Neutrophil (primary cell): ENCODE data around the gene FAM83E.

Experiments used
- H3K27ac ChIP-seq: fragments of 200-600 bp; sonication (generic); 2 replicates; pipeline ENCODE4 v1.5.1; 2016; ENCODE audit warnings: mild to moderate bottlenecking, moderate library complexity
- H3K27me3 ChIP-seq: fragments of 200-600 bp; sonication (generic); 2 replicates; pipeline ENCODE4 v1.6.0; 2016; ENCODE audit warnings: mild to moderate bottlenecking
- H3K36me3 ChIP-seq: fragments of 200-600 bp; sonication (generic); 2 replicates; pipeline ENCODE4 v1.5.1; 2017
- H3K4me1 ChIP-seq, 2 experiments: fragments of 200-600 bp in 1 of 2; sonication (generic) in 1 of 2; 1 replicate in 1 of 2; 2 replicates in 1 of 2; pipeline versions ENCODE4 v1.5.1 to v1.6.1; 2013 to 2016; ENCODE audit warnings: low read depth in 1 of 2, low read length in 1 of 2, mild to moderate bottlenecking in 1 of 2, moderate library complexity in 1 of 2; ENCODE audit not compliant: control insufficient read depth in 1 of 2, insufficient read depth in 1 of 2
- H3K4me3 ChIP-seq, 2 experiments: fragments of 200-600 bp in 1 of 2; sonication (generic) in 1 of 2; 1 replicate in 1 of 2; 2 replicates in 1 of 2; pipeline ENCODE4 v1.5.1; 2013 to 2016; ENCODE audit warnings: low read depth in 1 of 2, low read length in 1 of 2, mild to moderate bottlenecking in 1 of 2, moderate library complexity in 1 of 2
- H3K9me3 ChIP-seq: fragments of 200-600 bp; sonication (generic); 2 replicates; pipeline ENCODE4 v1.5.1; 2016
- TF ChIP-seq, protein P1 (sequence below): fragments of 200-600 bp; sonication (generic); IDR thresholded peaks from 2 replicates; pipeline ENCODE4 v1.5.1; 2016; ENCODE audit warnings: antibody characterized with exemption

The FAM83E gene

DNA sequence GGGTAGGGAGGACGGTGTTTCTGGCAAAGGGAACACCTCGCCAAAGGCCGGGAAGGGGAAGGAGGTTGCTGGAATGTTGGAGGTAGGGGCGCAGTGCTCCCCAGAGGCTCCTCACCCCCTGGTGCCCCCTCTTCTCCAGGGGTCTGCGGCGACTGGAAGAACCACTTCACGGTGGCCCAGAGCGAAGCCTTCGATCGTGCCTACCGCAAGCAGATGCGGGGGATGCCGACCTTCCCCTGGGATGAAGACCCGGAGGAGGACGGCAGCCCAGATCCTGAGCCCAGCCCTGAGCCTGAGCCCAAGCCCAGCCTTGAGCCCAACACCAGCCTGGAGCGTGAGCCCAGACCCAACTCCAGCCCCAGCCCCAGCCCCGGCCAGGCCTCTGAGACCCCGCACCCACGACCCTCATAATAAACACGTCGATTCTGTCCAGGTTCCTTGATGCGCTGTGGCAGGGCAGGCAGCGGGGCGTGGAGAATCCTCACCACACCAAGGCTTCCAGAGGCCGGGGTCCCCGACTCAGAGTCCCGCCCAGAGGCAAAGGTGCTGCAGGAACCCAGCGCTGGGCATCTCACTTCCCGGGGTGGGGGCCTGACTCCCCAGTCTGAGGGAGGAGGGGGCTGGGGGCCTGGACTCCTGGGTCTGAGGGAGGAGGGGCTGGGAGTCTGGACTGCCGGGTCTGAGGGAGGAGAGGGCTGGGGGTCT lies 15.7 kb downstream of the FAM83E start:
- no peaks in the 10 kb centered on the region for H3K4me1 ChIP-seq

DNA sequence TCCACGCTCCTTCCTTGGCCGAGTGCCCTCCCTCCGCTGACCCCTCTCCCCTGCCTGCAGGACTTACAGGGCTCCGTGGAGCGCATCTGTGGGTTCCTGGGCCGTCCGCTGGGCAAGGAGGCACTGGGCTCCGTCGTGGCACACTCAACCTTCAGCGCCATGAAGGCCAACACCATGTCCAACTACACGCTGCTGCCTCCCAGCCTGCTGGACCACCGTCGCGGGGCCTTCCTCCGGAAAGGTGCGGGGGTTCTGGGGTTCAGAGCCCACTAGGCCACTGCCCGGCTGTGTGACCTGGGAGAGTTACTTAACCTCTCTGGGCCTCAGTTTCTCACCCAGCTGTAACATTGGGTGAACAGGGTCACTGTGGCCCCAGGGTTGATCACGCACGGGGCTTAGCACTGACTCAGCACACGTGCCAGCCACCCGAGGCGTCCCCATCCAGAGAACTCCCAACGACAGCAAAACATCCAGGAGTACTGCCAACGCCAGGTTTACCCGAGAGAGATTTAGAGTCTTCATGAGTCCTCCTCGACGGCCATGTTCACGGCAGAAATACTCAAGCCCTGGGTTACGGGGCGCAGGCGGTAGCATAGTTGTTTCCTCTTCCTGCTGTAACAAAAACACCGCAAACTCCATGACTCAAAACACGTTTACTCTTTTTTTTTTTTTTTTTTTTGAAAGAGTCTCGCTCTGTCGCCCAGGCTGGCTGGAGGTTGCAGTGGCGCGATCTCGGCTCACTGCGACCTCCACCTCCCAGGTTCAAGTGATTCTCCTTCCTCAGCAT lies 18.0 kb downstream of the FAM83E start:
- Histone ChIP-seq H3K27me3 (no peaks in the 10 kb centered on the region), H3K36me3 (no peaks in the 10 kb centered on the region), H3K9me3 (no peaks in the 10 kb centered on the region), H3K27ac (no peak overlapping the region), H3K4me3 (no peak overlapping the region), H3K4me1 (no peaks in the 10 kb centered on the region)
- TF ChIP-seq, protein P1, sequence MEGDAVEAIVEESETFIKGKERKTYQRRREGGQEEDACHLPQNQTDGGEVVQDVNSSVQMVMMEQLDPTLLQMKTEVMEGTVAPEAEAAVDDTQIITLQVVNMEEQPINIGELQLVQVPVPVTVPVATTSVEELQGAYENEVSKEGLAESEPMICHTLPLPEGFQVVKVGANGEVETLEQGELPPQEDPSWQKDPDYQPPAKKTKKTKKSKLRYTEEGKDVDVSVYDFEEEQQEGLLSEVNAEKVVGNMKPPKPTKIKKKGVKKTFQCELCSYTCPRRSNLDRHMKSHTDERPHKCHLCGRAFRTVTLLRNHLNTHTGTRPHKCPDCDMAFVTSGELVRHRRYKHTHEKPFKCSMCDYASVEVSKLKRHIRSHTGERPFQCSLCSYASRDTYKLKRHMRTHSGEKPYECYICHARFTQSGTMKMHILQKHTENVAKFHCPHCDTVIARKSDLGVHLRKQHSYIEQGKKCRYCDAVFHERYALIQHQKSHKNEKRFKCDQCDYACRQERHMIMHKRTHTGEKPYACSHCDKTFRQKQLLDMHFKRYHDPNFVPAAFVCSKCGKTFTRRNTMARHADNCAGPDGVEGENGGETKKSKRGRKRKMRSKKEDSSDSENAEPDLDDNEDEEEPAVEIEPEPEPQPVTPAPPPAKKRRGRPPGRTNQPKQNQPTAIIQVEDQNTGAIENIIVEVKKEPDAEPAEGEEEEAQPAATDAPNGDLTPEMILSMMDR: no peak

More for the DNA sequence above, 15.7 kb downstream of the FAM83E start:
- Histone ChIP-seq H3K36me3 (no peaks in the 10 kb centered on the region), H3K9me3 (no peaks in the 10 kb centered on the region), H3K27ac (no peak overlapping the region), H3K4me3 (no peak overlapping the region), H3K27me3 (no peaks in the 10 kb centered on the region)
- TF ChIP-seq, protein P1: no peak

- H3K4me1 ChIP-seq: no peaks in the 10 kb centered on the region
- H3K27me3 ChIP-seq: peaks cover 4% of the 10 kb centered on the region
- H3K27ac ChIP-seq: no peak overlapping the region
- H3K9me3 ChIP-seq: no peaks in the 10 kb centered on the region
- H3K4me3 ChIP-seq: no peak overlapping the region
- TF ChIP-seq, protein P1: no peak
- no peaks in the 10 kb centered on the region for H3K36me3 ChIP-seq
Observed at GRCh38 chr19:48596237-48596636, 18.6 kb downstream of the FAM83E start.

GRCh38 chr19:48595833-48596232 lies 19.0 kb downstream of the FAM83E start:
- H3K36me3 ChIP-seq: no peaks in the 10 kb centered on the region
- no peaks in the 10 kb centered on the region for H3K9me3 ChIP-seq
- TF ChIP-seq, protein P1: no peak
- no peak overlapping the region for H3K27ac ChIP-seq
- no peaks in the 10 kb centered on the region for H3K4me1 ChIP-seq
- peaks cover 7% of the 10 kb centered on the region for H3K27me3 ChIP-seq
- H3K4me3 ChIP-seq: no peak overlapping the region

- TF ChIP-seq, protein P1: no peak
- Histone ChIP-seq H3K4me1 (no peaks in the 10 kb centered on the region), H3K4me3 (no peak overlapping the region)
Observed at GRCh38 chr19:48595171-48595570, 19.7 kb downstream of the FAM83E start.

More at GRCh38 chr19:48595171-48595570, 19.7 kb downstream of the FAM83E start:
- H3K36me3 ChIP-seq: no peaks in the 10 kb centered on the region
- peaks cover 7% of the 10 kb centered on the region for H3K27me3 ChIP-seq
- no peaks in the 10 kb centered on the region for H3K9me3 ChIP-seq
- H3K27ac ChIP-seq: no peak overlapping the region
